HG03565 (cell line): ENCODE results near the gene CCPG1.
A peak's percentile ranks its signal among the peaks of the same experiment; 100 is the strongest.

Experiments used
- ATAC-seq: cut with Tn5 transposase; IDR thresholded peaks from one replicate; pipeline ENCODE4 v1.9.1; 2021; ENCODE audit warnings: mild to moderate bottlenecking, moderate library complexity; ENCODE audit not compliant: unreplicated experiment

The CCPG1 gene

DNA sequence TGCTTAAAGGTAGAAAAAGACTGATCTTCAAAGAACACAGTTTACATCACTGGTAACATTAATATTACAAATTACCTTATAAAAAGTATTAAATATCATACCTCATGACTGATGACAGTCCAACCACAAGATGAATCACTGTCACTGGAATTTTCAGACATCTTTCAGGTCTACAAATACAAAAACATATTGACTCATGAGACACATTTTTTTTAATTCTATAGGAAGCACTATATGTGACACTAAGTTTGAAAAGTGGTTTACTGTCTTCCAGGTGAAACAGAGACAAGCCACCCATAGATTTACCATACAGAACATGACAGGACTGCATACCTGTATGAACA is 18.9 kb downstream of the CCPG1 start:
- no peak for ATAC-seq

DNA sequence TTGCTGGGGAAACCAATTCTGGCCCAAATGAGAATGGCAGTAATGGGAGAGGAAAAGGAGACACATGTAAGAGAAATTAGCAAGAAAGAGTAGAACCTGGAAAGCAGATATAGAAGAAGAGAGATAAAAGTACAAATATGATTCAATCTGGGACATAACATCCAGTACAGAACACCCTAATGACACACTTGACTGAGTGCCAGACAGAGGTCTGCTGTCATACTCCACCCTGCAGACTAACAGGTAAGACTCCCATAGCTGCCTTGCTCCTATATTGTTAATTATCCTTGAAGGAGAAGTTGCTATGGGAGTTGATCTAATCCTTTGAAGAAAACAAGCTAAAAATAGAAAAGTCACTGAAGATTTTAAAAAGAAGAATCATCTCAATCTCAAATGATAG is 21.1 kb downstream of the CCPG1 start:
- no peak for ATAC-seq

DNA sequence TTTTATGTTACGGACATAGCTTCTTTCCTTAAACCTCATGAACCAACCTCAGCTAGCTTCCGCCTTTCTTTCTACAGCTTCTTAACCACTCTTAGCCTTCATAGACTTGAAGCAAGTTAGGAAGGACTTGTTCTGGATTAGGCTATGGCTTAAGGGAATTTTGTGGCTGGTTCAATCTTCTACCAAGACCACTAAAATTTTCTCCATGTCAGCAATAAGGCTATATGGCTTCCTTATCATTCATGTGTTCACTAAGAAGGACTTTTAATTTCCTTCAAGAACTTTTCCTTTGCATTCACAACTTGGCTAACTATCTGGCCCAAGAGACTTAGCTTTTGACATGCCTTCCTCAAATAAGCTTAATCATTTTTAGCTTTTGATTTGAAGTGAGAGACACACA is 24.5 kb downstream of the CCPG1 start:
- ATAC-seq, result no peak

DNA sequence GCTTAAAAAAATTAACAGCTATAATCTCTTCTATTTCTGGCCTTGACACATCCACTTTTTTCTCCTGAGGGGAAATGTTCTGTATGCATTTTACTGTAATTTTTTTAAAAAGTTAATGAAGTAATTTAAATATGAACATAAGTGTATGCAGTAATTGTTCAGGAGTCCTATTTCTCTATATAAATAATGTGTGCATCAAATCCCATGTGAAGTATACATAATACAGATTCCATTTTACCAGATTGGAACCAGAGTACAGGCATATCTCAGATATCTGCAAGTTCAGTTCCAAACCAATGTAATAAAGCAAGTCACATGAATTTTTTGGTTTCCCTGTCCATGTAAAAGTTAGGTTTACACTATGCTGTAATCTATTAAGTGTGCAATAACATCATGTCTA is 26.6 kb downstream of the CCPG1 start:
- no peak for ATAC-seq

DNA sequence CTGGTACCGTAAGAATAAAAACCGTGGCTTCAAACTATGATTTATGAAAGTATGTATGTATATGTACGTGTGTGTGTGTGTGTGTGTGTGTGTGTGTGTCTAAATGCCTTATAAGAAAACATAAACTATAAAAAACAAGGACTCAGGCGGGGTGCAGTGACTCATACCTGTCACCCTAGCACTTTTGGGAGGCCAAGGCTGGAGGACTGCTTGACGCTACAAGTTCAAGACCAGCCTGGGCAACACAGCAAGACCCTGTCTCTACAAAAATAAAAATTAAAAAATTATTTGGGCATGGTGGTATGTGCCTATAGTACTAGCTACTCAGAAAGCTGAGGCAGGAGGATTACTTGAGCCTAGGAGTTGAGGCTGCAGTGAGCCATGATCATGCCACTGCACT is 29.1 kb downstream of the CCPG1 start:
- no peak for ATAC-seq

DNA sequence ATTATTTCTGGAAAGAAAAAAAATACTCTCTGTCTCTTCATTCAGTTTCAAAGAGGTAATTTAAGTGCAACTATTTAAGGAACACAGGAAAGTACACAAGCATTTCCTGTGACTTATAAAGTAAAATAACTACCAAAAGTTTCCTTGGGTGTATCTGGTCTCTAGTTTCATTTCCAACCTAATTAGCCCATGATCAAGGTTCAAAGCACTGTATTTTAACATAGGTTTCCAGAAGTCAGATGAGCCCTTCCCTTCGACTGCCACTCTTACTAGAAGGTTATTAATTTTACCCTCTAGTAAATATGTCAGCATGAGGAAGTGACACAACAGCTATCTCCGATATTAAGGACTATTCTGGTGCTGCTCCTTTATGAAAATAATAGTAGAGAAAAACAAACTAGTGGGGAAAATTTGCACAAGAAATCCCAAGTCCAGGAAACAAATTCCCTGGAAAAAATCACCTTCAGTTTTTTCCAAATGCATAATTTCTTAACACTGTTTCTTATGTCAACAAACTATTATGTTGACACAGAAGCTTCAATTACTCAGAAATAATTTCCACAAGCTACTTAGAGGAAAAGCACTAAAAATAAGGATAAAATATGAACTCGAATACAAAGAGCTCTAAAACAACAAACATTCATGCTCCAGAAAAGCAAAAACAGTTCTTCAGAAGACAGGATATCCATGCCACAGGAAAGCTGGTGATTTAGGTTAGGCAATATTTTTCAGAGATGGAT is 35.3 kb downstream of the CCPG1 start:
- peak; percentile 53 for ATAC-seq

DNA sequence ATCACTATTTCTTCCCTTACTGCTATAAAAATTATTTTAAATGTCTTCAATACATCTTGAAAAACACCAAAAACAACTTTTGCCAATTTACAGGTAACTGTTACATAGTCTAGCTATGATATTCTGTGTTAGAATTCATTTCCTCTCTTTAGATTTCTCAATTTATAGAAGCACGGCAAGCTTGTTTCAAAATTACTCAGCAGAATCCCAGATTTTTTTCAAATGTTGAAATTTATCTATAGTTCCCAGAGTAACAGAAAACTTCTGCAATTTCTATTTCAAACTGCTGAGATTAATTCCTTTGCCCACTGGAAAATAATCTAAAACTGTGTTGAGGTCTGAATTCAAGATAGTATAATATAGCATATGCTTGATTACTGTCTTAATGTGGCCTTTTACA is 41.2 kb downstream of the CCPG1 start:
- no peak for ATAC-seq

DNA sequence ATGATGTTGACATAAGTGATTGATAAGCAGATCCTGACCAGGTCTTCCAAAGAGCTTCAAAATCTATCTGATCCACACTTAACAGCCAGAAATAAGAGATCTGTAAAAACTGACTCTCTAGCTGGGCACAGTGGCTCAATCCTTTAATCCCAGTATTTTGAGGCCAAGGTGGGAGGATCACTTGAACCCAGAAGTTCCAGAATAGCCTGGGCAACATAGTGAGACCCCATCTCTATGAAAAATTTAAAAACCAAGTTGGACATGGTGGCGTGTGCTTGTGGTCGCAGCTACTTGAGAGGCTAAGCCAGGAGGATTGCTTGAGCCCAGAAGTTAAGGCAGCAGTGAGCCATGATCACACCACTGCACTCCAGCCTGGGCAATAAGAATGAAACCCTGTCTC is 45.5 kb downstream of the CCPG1 start:
- ATAC-seq, result no peak

DNA sequence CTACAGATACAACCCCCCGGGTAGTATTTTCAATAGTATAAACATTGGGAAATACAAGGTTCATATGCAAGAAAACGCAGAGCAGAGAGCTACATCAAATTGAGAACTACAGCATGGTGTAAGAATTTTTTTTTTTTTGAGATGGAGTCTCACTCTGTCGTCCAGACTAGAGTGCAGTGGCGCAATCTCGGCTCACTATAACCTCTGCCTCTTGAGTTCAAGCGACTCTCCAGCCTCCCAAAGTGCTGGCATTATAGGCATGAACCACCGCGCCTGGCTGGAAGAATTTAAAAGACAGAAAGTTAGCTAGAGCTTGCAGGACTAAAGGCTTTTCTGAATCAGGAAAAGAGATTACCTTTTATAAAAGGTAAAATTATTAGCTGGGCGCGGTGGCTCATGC is 47.1 kb downstream of the CCPG1 start:
- no peak for ATAC-seq

DNA sequence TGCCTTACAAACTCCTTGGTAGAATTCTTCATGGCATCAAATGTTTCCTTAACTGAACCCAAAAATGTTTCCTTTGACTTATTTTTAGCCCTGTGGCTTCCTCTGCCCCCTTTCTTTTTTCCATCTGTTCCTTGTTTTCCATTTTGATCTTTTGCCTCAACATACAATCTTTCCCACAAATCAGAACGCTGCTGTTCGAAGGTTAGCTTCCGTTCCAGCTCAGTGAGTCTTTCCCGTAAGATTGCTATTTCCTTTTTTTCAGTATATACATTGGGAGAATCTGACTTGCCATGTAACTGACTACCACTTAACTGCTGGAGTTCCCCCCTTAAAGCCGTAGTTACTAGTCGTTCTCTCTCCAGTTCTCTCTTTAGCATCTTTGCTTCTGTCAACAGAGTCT is 47.9 kb downstream of the CCPG1 start:
- no peak for ATAC-seq

DNA sequence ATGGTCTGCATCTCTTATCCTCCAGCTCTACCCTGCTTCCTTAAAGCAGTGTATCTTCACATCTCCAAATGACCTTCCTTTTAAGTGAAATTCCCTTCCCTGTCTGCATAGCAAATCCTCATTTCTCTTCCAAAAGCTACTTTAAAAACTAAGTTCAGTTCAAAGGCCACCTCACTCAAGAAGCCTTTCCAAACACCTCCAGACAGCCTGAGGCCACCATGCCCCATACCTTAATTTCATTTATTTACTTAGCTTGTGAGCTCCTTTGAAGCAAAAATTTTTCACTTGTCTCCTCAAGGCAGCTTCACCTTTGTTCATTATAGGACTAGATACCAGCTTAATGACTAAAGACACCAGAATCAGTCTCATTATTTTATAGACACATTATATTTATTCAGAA is 49.7 kb downstream of the CCPG1 start:
- no peak for ATAC-seq

DNA sequence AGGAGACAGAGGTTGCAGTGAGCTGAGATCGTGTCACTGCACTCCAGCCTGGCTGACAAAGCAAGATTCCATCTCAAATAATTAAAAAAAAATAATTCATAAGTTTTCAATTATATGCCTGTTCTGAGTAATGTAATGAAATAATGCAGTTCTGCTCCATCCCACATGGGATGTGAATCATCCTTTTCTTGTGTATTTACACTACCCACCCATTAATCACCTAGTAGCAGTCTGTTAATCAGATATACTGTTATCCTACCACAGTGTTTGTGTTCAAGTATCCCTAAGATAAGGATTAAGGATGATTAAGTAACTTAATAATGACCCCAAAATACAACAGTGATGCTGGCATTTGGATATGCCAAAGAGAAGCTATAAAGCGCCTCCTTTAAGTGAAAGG is 50.4 kb downstream of the CCPG1 start:
- no peak for ATAC-seq

DNA sequence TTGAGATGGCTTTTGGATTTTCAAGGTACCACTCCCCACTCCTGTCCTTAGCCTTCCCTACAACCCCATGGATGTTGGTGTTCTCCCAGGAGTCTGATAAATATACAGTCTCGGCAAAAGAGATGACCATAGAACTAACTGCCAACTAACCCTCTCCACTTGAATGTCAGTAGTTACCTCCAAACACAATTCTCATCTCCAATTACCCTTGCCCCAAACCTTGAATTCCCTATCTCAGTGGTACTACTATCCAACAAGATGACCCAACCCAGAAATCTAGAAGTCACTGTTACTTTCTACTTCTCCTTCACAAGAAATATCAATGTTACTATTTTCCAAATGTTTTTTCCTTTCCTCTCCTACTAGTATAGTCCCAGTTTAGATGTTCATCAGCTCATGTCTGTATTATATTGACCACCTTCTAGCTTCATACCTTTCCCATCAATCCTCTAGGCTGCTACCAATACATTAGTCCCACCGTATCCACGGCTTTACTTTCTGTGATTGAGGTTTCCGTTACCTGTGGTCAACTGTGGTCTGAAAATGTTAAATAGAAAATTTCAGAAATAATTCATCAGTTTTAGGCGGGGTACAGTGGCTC is 51.1 kb downstream of the CCPG1 start:
- ATAC-seq, result no peak

DNA sequence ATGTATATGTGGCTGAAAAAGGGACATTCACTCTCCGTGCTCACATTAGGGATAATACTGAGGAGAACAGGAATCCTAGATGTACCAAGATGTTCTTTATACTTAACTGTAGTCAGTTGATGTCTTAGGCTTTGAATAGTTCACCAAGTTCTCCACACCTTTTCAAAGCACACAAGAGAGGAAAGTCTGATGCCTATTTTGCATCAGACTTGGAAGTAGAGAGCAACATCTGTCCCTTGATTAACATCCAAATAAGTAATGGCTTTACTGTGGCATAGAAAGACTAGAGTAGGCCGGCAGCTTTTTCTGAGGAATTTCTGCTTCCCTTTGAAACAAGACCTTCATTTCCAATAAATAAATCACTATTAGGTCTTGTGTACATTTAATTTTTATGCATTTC is 55.1 kb downstream of the CCPG1 start:
- no peak for ATAC-seq

DNA sequence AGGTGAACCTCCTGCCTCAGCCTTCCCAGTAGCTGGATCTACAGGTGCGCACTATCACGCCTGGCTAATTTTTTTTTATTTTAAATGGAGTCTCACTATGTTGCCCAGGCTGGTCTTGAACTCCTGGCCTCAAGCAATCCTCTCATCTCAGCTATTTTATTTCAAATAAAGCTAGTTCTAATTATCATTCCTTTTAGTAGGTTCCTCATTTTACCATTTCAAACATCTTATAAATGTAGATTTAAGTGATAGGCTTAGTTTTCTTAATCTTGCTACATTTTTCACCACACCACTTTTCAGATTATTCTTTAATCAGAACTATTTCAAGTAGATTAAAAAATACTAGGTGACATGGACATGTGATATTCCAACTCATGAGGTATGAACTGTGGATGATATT is 58.9 kb downstream of the CCPG1 start:
- ATAC-seq, result no peak

DNA sequence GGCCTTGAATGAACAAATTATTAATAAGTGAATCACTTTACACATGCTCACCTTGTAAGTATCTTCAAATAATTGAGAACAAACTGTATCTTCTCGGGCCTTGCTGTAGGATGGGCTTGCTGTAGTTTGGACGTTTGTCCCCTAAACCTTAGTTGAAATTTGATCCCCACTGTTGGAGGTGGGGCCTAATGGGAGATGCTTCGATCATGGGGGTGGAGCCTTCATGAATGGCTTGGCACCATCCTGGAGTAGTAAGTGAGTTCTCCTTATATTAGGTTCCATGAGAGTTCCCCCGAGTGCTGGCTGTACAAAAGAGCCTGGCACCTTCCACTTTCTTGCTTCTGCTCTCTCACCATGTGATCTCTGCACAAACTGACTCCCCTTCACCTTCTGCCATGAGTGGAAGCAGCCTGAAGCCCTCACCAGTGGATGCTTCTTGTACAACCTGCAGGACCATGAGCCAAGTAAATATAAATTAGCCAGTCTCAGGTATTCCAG is 59.8 kb downstream of the CCPG1 start:
- no peak for ATAC-seq

DNA sequence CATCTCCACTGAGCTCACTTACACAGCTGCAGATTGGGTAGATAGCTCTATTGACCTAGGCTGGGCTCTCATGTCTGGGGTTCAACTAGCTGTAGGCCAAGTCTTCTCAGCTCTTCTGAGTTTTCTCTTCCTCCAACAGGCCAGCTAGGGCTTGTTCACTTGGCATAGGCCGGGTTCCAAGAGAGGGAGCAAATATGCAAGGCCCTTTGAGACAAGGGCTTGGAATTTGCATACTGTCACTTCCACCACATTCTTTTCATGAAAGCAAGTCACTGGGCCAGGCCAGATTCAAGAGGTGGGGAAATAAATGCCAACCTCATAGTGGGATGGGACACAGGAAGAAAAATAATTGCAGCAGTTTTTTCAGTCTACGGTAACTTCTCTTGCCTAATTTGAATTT is 64.0 kb downstream of the CCPG1 start:
- no peak for ATAC-seq

DNA sequence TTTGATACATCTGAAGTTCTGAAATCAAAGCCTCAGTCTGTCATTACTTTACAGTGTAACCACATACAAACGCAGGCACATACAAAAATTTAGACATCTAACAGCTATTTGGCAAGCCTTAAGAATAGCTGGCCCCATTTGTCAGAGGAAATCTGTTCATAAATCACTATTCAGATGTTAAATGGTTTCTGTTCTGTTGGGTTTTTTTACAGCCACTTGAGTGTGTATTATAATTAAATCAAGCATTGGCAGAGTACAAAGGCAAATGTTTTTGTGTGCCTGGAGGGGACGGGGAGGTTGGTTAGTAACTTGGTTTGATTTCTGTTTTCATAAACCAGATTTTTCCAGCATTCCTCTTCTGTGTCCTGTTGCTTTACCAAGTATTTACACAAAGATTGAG is 65.0 kb downstream of the CCPG1 start:
- no peak for ATAC-seq

DNA sequence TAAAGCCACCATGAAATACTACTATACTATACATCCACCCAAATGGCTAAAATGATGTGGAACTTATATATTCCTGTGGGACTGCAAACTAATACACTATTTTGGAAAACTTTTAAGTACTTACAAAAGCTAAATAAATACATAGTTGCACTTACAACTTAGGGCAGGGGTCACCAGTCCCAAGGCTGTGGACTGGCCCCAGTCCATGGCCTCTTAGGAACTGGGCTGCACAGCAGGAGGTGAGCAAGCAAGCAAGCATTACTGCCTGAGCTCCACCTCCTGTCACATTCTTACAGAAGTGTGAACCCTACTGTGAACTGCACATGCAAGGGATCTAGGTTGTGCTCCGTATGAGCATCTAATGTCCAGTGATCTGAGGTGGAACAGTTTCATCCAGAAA is 71.0 kb downstream of the CCPG1 start:
- ATAC-seq, result no peak

DNA sequence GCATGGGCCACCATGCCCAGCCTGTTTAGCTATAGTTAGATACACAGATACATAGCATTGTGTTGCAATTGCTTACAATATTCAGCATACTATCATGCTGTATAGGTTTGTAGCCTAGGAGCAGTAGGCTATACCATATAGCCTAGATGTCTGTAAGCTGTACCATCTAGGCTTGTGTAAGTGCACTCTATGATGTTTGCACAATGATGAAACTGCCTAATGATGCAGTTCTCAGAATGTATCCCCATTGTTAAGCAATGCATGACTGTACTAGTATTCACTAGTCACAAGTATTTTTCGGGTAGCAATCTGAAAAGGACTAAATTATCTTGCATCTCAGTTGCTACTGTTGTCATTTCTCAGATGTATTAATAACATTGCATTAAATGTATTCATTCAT is 73.2 kb downstream of the CCPG1 start:
- ATAC-seq, result no peak

DNA sequence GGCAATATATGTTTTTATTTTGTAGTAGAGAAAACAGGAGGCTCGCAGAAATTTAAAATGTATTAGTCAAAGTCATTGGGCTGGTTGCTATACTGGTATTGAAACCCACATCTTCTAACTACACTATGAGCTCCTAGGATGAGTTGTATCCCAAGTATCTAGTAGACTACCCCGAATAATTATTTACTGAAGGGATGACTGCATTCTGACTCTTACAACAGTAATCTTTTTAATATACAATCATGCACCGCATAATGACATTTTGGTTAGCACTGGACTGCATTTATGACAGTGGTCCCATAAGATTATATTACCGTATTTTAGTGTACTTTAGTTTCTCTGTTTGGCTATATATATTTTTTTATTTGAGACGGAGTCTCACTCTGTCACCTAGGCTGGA is 73.8 kb downstream of the CCPG1 start:
- ATAC-seq, result no peak

DNA sequence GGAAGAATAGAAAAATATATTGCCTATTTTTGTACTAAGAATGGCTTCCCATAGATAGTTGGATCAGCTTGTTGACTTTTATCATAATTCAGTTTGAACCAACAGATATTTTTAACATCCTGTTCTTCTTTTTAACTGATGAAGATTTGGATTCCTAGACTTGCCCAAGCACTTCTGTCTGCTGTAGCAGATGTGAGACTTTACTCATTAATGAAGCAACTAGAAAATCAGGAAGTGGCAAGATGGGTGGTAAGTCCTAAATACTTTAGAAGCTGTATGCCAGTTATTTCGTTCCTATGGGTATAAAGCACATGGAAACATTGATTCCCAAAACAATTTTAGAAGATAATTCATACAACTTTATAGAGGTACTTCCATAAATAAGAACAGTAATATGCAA is 80.8 kb downstream of the CCPG1 start:
- ATAC-seq, result no peak

DNA sequence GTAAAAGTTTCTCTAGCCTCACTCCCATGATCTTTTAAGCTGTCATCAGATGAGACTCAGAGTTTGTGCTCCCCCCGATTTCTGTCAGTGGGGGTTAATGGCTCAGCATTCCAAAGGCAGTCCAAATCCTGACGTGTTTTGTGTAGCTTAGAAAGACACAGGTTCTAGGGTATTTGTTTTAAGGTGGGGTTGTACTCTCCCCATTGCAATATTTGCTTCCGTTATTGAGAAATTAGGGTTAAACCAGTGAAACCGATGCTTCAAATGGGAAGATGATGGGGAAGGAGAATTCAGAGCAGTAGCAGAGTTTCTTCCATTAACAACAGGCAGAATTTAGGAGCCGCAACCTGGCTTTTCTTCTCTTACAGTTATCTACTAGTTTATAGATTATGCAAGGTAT is 85.7 kb downstream of the CCPG1 start:
- ATAC-seq, result no peak
